H1 (cell line): ENCODE measurements around the gene IFITM10. TPM values are rescaled to one million over a fixed set of nuclear protein-coding genes. Genes with fewer than 3 reads are reported as not detected.

Source experiments
- ASH2L ChIP-seq: fragments of 200-600, 300-600 bp; sonication (generic); IDR thresholded peaks from one replicate; pipeline ENCODE4 v1.7.1; 2017; ENCODE audit warnings: low read length
- HDAC2 ChIP-seq, 2 experiments: fragments of 300-600 bp in 1 of 2; sonication (generic) in 1 of 2; IDR thresholded peaks; 2 replicates each; pipeline ENCODE4 v1.6.1; 2011 to 2012; ENCODE audit warnings: low read depth in 2 of 2, low read length in 2 of 2, mild to moderate bottlenecking in 2 of 2, moderate library complexity in 2 of 2, borderline replicate concordance in 1 of 2, inconsistent platforms in 1 of 2
- TEAD4 ChIP-seq: IDR thresholded peaks from 2 replicates; pipeline ENCODE4 v1.6.1; 2012; ENCODE audit warnings: low read depth, low read length, inconsistent platforms, mixed read lengths
- polyA plus RNA-seq, 7 experiments: library from polyadenylated mRNA; depleted of rRNA in 3 of 7; stranded (reverse) in 5 of 7; unstranded in 2 of 7; fragments of >200 nt in 5 of 7; fragments of 200-250 nt in 2 of 7; gene quantifications; 1 replicate in 5 of 7; 2 replicates in 1 of 7; 4 replicates in 1 of 7; pipeline versions ENCODE4 v1.2.1 to v1.2.3, GENCODE V29; 2011 to 2013; ENCODE audit warnings: missing spikeins in 2 of 7, mixed read lengths in 2 of 7
- total RNA-seq: library from RNA; stranded (reverse); fragmentation: NEBNext Ultra II Directional; extraction: Animal tissue kit (Norgen Biotek cat#: 25700); gene quantifications from 2 replicates; pipeline ENCODE4 v1.2.1, GENCODE V29; 2021
- TF ChIP-seq, protein P1 (sequence below): IDR thresholded peaks from 2 replicates; pipeline ENCODE4 v1.6.1; 2011; ENCODE audit warnings: low read depth, mild to moderate bottlenecking, low read length; ENCODE audit not compliant: insufficient read depth

The IFITM10 gene
- total and polyA plus RNA-seq, 2 of the 8 experiments (the other 6 are each of a cell fraction or from before 2014, with no cell fraction given): 0.08 to 0.22 TPM

GRCh38 chr11:1733716-1734640, 16.4 kb downstream of the IFITM10 start (continued):
- TF ChIP-seq, protein P1, sequence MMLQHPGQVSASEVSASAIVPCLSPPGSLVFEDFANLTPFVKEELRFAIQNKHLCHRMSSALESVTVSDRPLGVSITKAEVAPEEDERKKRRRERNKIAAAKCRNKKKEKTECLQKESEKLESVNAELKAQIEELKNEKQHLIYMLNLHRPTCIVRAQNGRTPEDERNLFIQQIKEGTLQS: no peak
- TF ChIP-seq ASH2L (no peak), HDAC2 (IDR thresholded peaks at IDR 0.05; ENCODE audit: borderline replicate concordance in 1 of 2, low read depth in 2 of 2, low read length in 2 of 2) (no peak), TEAD4 (no peak)
- TF ChIP-seq, all 59 proteins: peak for 0
